K562 (cell line): ENCODE data around the gene SLC19A2. TPM values are rescaled to one million over a fixed set of nuclear protein-coding genes. Genes with fewer than 3 reads are reported as not detected.

Source experiments
- EGR1 ChIP-seq: fragments of 450-650 bp; conservative IDR thresholded peaks from 2 replicates; pipeline ENCODE4 v1.6.1; 2017; ENCODE audit warnings: mild to moderate bottlenecking
- PHF20 ChIP-seq: fragments of 450-650 bp; IDR thresholded peaks from 2 replicates; pipeline ENCODE4 v1.6.1; 2018; ENCODE audit not compliant: partially characterized antibody
- POLR3A ChIP-seq: IDR thresholded peaks from 2 replicates; pipeline ENCODE4 v1.6.1; 2011; ENCODE audit warnings: borderline replicate concordance, mild to moderate bottlenecking, moderate library complexity; ENCODE audit not compliant: insufficient read length, insufficient read depth; ENCODE audit errors: extremely low read depth
- SUPT5H ChIP-seq: fragments of 450-650 bp; IDR thresholded peaks from 2 replicates; pipeline ENCODE4 v1.6.1; 2016
- UBTF ChIP-seq, 2 experiments: IDR thresholded peaks; 2 replicates each; pipeline ENCODE4 v1.6.1; 2012; ENCODE audit warnings: improper control_type of control experiment in 2 of 2, low read depth in 2 of 2, low read length in 2 of 2, borderline replicate concordance in 1 of 2
- ZBTB7A ChIP-seq: IDR thresholded peaks from 2 replicates; pipeline ENCODE4 v1.6.1; 2011; ENCODE audit warnings: low read depth, mild to moderate bottlenecking, low read length, moderate library complexity, borderline replicate concordance; ENCODE audit not compliant: control insufficient read depth
- ZC3H8 ChIP-seq: fragments of 450-650 bp; IDR thresholded peaks from 2 replicates; pipeline ENCODE4 v1.6.1; 2017
- ZNF232 ChIP-seq: sonication (generic); formaldehyde crosslinking; IDR thresholded peaks from 2 replicates; pipeline ENCODE4 v1.8.0; 2022; ENCODE audit warnings: mild to moderate bottlenecking, missing genetic modification reagents
- ZNF24 ChIP-seq: fragments of 450-650 bp; IDR thresholded peaks from 2 replicates; pipeline ENCODE4 v1.6.1; 2016
- ZNF583 ChIP-seq: fragments of 250-450 bp; sonication (Bioruptor Pico); IDR thresholded peaks from 2 replicates; pipeline ENCODE4 v1.4.0; 2020
- ZNF592 ChIP-seq: fragments of 450-650 bp; IDR thresholded peaks from 2 replicates; pipeline ENCODE4 v1.6.1; 2017; ENCODE audit warnings: antibody characterized with exemption, mild to moderate bottlenecking
- ZNF830 ChIP-seq: fragments of 250-450 bp; sonication (Bioruptor Pico); IDR thresholded peaks from 2 replicates; pipeline ENCODE4 v1.5.0; 2021; ENCODE audit warnings: mild to moderate bottlenecking
- polyA plus RNA-seq, 8 experiments: library from polyadenylated mRNA; depleted of rRNA in 4 of 8; stranded (reverse) in 5 of 8; unstranded in 3 of 8; fragments of >200 nt; fragmentation: Nextera tagmentation in 2 of 8; fragmentation: Illumina TruSeq in 1 of 8; extraction: Ambion mirVana in 2 of 8; extraction: Trizol in 1 of 8; gene quantifications; 2 replicates each; pipeline versions ENCODE4 v1.2.1 to v1.2.3, GENCODE V29; 2011 to 2014; ENCODE audit warnings: inconsistent platforms in 1 of 8, missing spikeins in 1 of 8
- total RNA-seq, 7 experiments: library from RNA; depleted of rRNA in 6 of 7; stranded (reverse); fragments of >200 nt in 6 of 7; fragmentation: Illumina TruSeq in 2 of 7; extraction: Trizol in 2 of 7; gene quantifications; 2 replicates each; pipeline versions ENCODE4 v1.2.1 to v1.2.3, GENCODE V29; 2011 to 2021; ENCODE audit warnings: low replicate concordance in 1 of 7
- TF ChIP-seq, protein P1 (sequence below): IDR thresholded peaks from 2 replicates; pipeline ENCODE4 v1.6.1; 2011; ENCODE audit warnings: borderline replicate concordance, low read depth, mild to moderate bottlenecking, moderate library complexity, low read length; ENCODE audit not compliant: insufficient read depth, poor library complexity, severe bottlenecking
- TF ChIP-seq, protein P2 (sequence below): fragments of 450-650 bp; IDR thresholded peaks from 2 replicates; pipeline ENCODE4 v1.6.1; 2014; ENCODE audit warnings: low read depth, mild to moderate bottlenecking, moderate library complexity, borderline replicate concordance
- TF ChIP-seq, protein P3 (sequence below): fragments of 450-650 bp; formaldehyde crosslinking; IDR thresholded peaks from 2 replicates; pipeline ENCODE4 v1.4.0; 2020; ENCODE audit warnings: mild to moderate bottlenecking

SLC19A2 gene
- total and polyA plus RNA-seq, 9 of the 15 experiments (the other 6 are each of a cell fraction or from before 2014, with no cell fraction given), result 7.4 to 42.8 (median 19.2) TPM

DNA sequence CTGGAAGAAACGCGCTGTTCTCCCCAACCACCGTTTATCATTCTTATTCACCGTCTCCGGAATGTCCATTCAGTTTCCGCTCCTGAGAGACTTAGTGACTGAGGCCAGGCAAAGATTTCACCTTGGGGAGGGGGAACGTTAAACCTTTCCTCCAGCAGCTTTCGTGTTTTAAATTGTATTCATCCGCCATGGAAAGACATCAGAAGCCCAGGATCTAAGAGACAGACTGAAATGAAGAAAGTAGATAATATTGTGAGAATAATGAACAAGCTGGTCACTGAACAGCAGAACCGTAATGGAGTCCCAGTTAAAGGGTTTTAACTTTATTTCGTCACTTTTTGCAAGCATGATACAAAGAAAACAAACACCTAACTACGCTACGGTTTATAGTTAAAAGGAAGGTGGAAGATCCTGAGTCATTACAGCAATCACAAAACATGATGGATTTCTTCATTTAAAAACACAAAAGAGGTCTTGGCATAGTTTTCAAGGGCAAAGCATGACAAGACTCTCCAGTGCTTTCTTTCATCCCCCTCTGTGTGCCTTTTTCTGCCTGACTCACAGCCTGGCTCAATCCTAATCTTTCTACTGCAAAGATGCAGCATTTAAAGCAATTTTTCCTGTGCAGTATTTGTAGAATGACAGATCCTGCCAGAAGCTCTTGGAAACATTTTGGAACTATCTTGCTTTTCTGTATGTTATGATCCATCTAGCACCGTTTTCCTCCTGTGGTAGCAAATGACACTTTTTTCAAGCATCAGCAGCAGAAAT lies 722 bp upstream of the SLC19A2 start (continued):
- TF ChIP-seq, protein P1, sequence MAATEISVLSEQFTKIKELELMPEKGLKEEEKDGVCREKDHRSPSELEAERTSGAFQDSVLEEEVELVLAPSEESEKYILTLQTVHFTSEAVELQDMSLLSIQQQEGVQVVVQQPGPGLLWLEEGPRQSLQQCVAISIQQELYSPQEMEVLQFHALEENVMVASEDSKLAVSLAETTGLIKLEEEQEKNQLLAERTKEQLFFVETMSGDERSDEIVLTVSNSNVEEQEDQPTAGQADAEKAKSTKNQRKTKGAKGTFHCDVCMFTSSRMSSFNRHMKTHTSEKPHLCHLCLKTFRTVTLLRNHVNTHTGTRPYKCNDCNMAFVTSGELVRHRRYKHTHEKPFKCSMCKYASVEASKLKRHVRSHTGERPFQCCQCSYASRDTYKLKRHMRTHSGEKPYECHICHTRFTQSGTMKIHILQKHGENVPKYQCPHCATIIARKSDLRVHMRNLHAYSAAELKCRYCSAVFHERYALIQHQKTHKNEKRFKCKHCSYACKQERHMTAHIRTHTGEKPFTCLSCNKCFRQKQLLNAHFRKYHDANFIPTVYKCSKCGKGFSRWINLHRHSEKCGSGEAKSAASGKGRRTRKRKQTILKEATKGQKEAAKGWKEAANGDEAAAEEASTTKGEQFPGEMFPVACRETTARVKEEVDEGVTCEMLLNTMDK, result no peak
- TF ChIP-seq ZBTB7A (no peak), UBTF (IDR thresholded peaks at IDR 0.05; ENCODE audit: borderline replicate concordance in 1 of 2, low read depth in 2 of 2, low read length in 2 of 2) (0 out of 4 replicates have a peak, but pooled peaks of 1 of the 2 experiments have one; percentile 5), EGR1 (no peak), ZC3H8 (0 out of 2 replicates have a peak, but pooled peaks have one; percentile 8), ZNF232 (CRISPR knock-in tag) (0 out of 2 replicates have a peak, but pooled peaks have one; percentile 4), ZNF24 (no peak; the same call in 1 of the 2 replicates), ZNF830 (no peak), SUPT5H (no peak), POLR3A (no peak), PHF20 (peak; percentile 45), ZNF583 (CRISPR knock-in tag) (no peak), ZNF592 (peak; percentile 73; the same call in 1 of the 2 replicates)
- TF ChIP-seq, protein P2, sequence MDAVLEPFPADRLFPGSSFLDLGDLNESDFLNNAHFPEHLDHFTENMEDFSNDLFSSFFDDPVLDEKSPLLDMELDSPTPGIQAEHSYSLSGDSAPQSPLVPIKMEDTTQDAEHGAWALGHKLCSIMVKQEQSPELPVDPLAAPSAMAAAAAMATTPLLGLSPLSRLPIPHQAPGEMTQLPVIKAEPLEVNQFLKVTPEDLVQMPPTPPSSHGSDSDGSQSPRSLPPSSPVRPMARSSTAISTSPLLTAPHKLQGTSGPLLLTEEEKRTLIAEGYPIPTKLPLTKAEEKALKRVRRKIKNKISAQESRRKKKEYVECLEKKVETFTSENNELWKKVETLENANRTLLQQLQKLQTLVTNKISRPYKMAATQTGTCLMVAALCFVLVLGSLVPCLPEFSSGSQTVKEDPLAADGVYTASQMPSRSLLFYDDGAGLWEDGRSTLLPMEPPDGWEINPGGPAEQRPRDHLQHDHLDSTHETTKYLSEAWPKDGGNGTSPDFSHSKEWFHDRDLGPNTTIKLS, result peak; percentile 56
- TF ChIP-seq, protein P3, sequence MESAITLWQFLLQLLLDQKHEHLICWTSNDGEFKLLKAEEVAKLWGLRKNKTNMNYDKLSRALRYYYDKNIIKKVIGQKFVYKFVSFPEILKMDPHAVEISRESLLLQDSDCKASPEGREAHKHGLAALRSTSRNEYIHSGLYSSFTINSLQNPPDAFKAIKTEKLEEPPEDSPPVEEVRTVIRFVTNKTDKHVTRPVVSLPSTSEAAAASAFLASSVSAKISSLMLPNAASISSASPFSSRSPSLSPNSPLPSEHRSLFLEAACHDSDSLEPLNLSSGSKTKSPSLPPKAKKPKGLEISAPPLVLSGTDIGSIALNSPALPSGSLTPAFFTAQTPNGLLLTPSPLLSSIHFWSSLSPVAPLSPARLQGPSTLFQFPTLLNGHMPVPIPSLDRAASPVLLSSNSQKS (CRISPR knock-in tag), result no peak
